ENCODE results near the gene MAML3. TPM values are rescaled to one million over a fixed set of nuclear protein-coding genes. Genes with fewer than 3 reads are reported as not detected.

Gene MAML3
- total RNA-seq, 1 donor from 2014 or later: 0.54 TPM

Other genes with a start within 250 kb of the MAML3 start
- gene SCOC, start 219.5 kb upstream of the MAML3 start, total RNA-seq: 33.7 and 33.8 TPM in 2 replicates

Measured in activated CD4-positive, alpha-beta T cell treated with anti-CD3 and anti-CD28 coated beads, Interleukin-2, amount 10 ng/mL, durations not matched to agents 24 days and 14 days (primary cell).